ENCODE data around the gene AQP12A.
"Not testable (repeated sequence)": the region's sequence is repeated elsewhere in the genome, so short reads cannot be mapped to it uniquely, and the experiment has no call there.

DNA sequence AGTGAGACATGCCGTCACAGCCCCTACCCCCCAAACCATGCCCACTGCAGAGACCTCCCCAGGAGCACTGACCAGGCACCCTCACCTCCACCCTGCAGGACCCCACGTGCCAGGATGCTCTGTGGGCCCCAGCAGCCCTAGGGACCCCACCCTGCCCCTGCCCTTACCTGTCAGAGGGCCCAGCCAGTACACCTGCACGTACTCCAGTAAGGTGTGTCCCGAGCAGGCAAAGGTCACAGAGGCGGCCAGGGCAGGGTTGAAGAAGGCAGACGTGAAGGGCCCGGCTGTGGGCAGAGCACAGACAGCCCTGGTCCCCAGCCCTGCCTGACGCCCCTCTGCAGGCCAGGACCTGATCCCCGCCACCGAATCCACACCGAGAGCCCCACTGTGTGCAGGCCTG is 11.5 kb upstream of the AQP12A start:
- TF ChIP-seq CTCF, POLR2A (IDR thresholded peaks at IDR 0.05): not testable (repeated sequence)

All from heart left ventricle (tissue), 13 donors.